ENCODE results near the gene COL13A1.
A peak's percentile ranks its signal among the peaks of the same experiment; 100 is the strongest.

Gene COL13A1

DNA sequence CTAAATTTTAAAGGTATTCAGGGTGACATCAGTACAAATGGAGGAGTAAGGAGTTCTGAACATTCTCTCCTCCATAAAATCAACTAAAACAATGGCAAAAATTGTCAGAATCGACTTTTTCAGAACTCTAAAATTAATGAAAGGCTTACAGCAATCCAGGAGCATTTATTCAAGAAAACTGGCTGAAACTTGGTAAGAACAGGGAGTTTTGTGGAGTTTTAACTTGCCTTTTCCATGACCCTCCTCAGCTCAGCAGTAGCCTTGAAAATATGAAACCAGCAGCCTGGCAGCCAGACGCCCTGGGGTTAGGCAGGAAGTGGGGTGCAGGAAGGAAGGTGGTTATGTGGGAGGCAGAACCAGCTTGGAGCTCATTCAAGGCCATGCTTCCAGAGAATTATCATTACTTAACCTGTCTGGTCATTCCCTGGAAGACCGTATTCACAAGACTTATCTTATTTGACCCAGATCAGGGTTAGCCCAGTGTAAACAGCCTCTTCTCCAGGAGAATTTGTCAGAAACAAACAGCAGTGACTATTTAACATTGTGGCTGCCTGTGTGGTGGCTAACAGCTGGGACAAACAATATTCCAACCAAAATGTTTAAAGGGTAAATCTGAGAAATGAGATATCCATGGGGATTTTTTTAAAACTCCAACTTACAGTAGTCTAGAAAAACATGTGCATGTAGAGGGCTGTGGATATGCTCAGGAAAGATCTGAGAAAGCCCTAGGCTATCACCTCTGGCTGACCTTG, 175.3 kb downstream of the COL13A1 start:
- peak; percentile 63 for DNase-seq (ENCODE audit: low read depth)
- H3K4me3 ChIP-seq (ENCODE audit: low read depth, low read length) = peak overlapping the region; percentile 12
- TF ChIP-seq MYC (IDR thresholded peaks at IDR 0.05; ENCODE audit: low read depth, low read length) (peak; percentile 48; the same call in 1 of the 2 replicates), POLR2A (IDR thresholded peaks at IDR 0.05; ENCODE audit: extremely low read depth, insufficient read length) (no peak)
- TF ChIP-seq, protein P1, sequence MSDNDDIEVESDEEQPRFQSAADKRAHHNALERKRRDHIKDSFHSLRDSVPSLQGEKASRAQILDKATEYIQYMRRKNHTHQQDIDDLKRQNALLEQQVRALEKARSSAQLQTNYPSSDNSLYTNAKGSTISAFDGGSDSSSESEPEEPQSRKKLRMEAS (IDR thresholded peaks at IDR 0.05; ENCODE audit: low read depth, low read length) = peak; percentile 34; the same call in 1 of the 2 replicates
- TF ChIP-seq, protein P2, sequence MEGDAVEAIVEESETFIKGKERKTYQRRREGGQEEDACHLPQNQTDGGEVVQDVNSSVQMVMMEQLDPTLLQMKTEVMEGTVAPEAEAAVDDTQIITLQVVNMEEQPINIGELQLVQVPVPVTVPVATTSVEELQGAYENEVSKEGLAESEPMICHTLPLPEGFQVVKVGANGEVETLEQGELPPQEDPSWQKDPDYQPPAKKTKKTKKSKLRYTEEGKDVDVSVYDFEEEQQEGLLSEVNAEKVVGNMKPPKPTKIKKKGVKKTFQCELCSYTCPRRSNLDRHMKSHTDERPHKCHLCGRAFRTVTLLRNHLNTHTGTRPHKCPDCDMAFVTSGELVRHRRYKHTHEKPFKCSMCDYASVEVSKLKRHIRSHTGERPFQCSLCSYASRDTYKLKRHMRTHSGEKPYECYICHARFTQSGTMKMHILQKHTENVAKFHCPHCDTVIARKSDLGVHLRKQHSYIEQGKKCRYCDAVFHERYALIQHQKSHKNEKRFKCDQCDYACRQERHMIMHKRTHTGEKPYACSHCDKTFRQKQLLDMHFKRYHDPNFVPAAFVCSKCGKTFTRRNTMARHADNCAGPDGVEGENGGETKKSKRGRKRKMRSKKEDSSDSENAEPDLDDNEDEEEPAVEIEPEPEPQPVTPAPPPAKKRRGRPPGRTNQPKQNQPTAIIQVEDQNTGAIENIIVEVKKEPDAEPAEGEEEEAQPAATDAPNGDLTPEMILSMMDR (IDR thresholded peaks at IDR 0.05; ENCODE audit: low read depth, low read length) = no peak

DNA sequence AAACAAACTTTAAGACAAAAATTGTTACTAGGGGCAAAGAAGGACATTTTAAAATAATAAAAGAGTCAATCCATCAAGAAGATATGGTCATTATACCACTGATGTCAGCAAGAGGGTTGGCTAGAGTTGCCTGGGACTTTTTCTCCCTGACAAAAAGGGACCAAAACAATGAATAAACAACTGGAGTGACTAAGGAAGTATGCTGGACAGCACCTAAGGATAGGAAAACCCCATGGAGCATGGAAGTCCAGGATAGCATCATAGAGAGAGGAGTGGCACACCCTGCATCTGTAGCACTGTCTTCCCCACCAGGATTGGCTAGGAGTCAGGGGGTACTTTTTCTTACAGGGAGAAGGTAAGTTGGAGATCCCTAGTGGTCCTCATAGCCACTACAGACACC, 177.5 kb downstream of the COL13A1 start:
- H3K4me3 ChIP-seq (ENCODE audit: low read depth, low read length) = no peak overlapping the region
- DNase-seq (ENCODE audit: low read depth) = no peak
- TF ChIP-seq POLR2A (IDR thresholded peaks at IDR 0.05; ENCODE audit: extremely low read depth, insufficient read length) (no peak), MYC (IDR thresholded peaks at IDR 0.05; ENCODE audit: low read depth, low read length) (no peak)
- TF ChIP-seq, protein P2 (IDR thresholded peaks at IDR 0.05; ENCODE audit: low read depth, low read length) = no peak
- TF ChIP-seq, protein P1 (IDR thresholded peaks at IDR 0.05; ENCODE audit: low read depth, low read length) = no peak

DNA sequence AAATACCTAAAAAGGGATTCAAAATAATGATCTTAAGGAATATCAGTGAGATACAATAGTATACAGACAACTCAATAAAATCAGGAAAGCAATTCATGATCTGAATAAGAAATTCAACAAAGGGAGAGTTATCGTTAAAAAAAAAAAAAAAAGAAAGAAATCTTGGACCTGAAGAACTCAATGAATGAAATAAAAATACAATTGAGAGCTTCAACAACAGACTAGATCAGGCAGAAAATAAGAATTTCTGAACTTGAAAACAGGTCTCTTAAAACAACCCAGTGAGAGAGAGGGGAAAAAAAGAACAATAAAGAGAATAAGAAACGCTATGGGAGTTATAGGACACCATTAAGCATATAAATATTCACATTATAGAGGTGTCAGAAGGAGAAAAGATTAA, 179.0 kb downstream of the COL13A1 start:
- no peak for DNase-seq (ENCODE audit: low read depth)
- no peak overlapping the region for H3K4me3 ChIP-seq (ENCODE audit: low read depth, low read length)
- no peak for TF ChIP-seq POLR2A (IDR thresholded peaks at IDR 0.05; ENCODE audit: extremely low read depth, insufficient read length)
- TF ChIP-seq, protein P1 (IDR thresholded peaks at IDR 0.05; ENCODE audit: low read depth, low read length) = no peak
- TF ChIP-seq, protein P2 (IDR thresholded peaks at IDR 0.05; ENCODE audit: low read depth, low read length) = no peak
- TF ChIP-seq MYC (IDR thresholded peaks at IDR 0.05; ENCODE audit: low read depth, low read length) = no peak

DNA sequence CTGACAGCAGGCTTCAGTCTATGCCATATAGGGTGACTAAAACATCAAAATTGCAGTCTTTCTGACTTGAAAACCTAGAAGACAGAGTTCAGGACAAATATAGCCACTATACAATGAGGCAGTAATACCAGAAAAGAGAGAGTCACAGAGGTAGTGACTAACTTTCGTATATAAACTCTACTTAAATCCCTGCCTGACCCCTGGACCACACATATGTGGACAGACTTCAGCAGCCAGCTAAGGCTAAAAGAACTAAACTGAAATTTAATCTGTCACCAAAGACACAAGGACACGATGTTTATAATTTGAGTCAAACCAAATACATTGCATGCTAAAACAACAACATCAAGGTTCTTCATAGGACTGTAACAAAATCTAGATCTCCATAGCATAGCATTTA, 186.4 kb downstream of the COL13A1 start:
- TF ChIP-seq, protein P2 (IDR thresholded peaks at IDR 0.05; ENCODE audit: low read depth, low read length) = no peak
- no peak for TF ChIP-seq POLR2A (IDR thresholded peaks at IDR 0.05; ENCODE audit: extremely low read depth, insufficient read length)
- TF ChIP-seq, protein P1 (IDR thresholded peaks at IDR 0.05; ENCODE audit: low read depth, low read length) = no peak
- no peak for TF ChIP-seq MYC (IDR thresholded peaks at IDR 0.05; ENCODE audit: low read depth, low read length)
- no peak overlapping the region for H3K4me3 ChIP-seq (ENCODE audit: low read depth, low read length)
- DNase-seq (ENCODE audit: low read depth) = no peak

DNA sequence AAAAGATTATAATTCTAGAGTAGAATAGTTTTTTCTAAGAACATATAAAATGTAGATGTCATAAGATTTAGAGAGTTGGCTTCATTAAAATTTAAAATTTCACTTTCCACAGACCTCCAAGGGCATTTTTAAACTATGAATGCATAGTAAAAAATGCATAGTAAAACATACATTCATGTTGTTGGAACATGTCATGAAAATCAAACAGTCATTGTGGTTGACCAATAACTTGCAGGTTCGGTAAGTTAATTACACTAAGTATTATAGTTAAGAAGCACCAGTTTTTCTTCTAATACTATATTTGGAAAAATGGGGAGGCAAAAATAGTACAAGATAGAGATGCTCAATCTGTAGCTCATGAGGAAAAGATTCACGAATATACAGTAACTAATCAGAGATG, 189.4 kb downstream of the COL13A1 start:
- TF ChIP-seq MYC (IDR thresholded peaks at IDR 0.05; ENCODE audit: low read depth, low read length) = no peak
- TF ChIP-seq, protein P2 (IDR thresholded peaks at IDR 0.05; ENCODE audit: low read depth, low read length) = no peak
- TF ChIP-seq, protein P1 (IDR thresholded peaks at IDR 0.05; ENCODE audit: low read depth, low read length) = no peak
- no peak for TF ChIP-seq POLR2A (IDR thresholded peaks at IDR 0.05; ENCODE audit: extremely low read depth, insufficient read length)
- DNase-seq (ENCODE audit: low read depth) = no peak
- H3K4me3 ChIP-seq (ENCODE audit: low read depth, low read length) = no peak overlapping the region
